Mesenchymal stem cell (in vitro differentiated cells and primary cell): ENCODE data around the gene CDK11B.

Experiments used
- DNase-seq: peaks from one replicate; pipeline ENCODE4 v3.0.0-alpha.2; 2013
- H2AFZ ChIP-seq: one replicate; pipeline ENCODE4 v1.6.1; 2013; ENCODE audit warnings: low read depth, mild to moderate bottlenecking, control low read depth, inconsistent platforms, low read length, moderate library complexity
- H2AK5ac ChIP-seq: 2 replicates; pipeline ENCODE4 v1.6.1; 2013; ENCODE audit warnings: low read length, moderate library complexity, mild to moderate bottlenecking, inconsistent platforms; ENCODE audit not compliant: severe bottlenecking
- H2BK120ac ChIP-seq: one replicate; pipeline ENCODE4 v1.6.1; 2013; ENCODE audit warnings: low read depth, mild to moderate bottlenecking, inconsistent platforms, low read length, moderate library complexity
- H2BK12ac ChIP-seq, 2 experiments: one replicate each; pipeline ENCODE4 v1.6.1; 2013; ENCODE audit warnings: inconsistent platforms in 2 of 2, low read length in 2 of 2, mild to moderate bottlenecking in 2 of 2, moderate library complexity in 2 of 2, control low read depth in 1 of 2
- H2BK15ac ChIP-seq: one replicate; pipeline ENCODE4 v1.6.1; 2013; ENCODE audit warnings: mild to moderate bottlenecking, low read depth, inconsistent platforms; ENCODE audit not compliant: poor library complexity, severe bottlenecking
- H2BK5ac ChIP-seq: 2 replicates; pipeline ENCODE4 v1.6.1; 2013; ENCODE audit warnings: low read depth, mild to moderate bottlenecking, low read length, control low read depth, inconsistent platforms; ENCODE audit not compliant: poor library complexity, severe bottlenecking
- H3K14ac ChIP-seq, 2 experiments: one replicate each; pipeline ENCODE4 v1.6.1; 2013; ENCODE audit warnings: inconsistent platforms in 2 of 2, low read length in 2 of 2, control low read depth in 1 of 2, mild to moderate bottlenecking in 1 of 2, moderate library complexity in 1 of 2
- H3K18ac ChIP-seq, 2 experiments: one replicate each; pipeline ENCODE4 v1.6.1; 2013; ENCODE audit warnings: inconsistent platforms in 2 of 2, low read length in 2 of 2, control low read depth in 1 of 2, low read depth in 1 of 2, mild to moderate bottlenecking in 1 of 2
- H3K23ac ChIP-seq, 2 experiments: one replicate each; pipeline ENCODE4 v1.6.1; 2013; ENCODE audit warnings: inconsistent platforms in 2 of 2, low read length in 2 of 2, mild to moderate bottlenecking in 2 of 2, moderate library complexity in 2 of 2, control low read depth in 1 of 2
- H3K27ac ChIP-seq: 2 replicates; pipeline ENCODE4 v1.5.1; 2013; ENCODE audit warnings: mild to moderate bottlenecking, moderate library complexity, low read length, control low read depth, inconsistent platforms; ENCODE audit not compliant: poor library complexity, severe bottlenecking
- H3K27me3 ChIP-seq, 2 experiments: 2 replicates each; pipeline versions ENCODE4 v1.6.1 to v1.7.0; 2013; ENCODE audit warnings: low read length in 2 of 2, mild to moderate bottlenecking in 2 of 2, moderate library complexity in 2 of 2, control low read depth in 1 of 2, inconsistent platforms in 1 of 2; ENCODE audit not compliant: control insufficient read depth in 1 of 2, insufficient read depth in 1 of 2
- H3K36me3 ChIP-seq, 2 experiments: 2 replicates each; pipeline versions ENCODE4 v1.6.1 to v1.7.0; 2013; ENCODE audit warnings: low read length in 2 of 2, control low read depth in 1 of 2, inconsistent platforms in 1 of 2, low read depth in 1 of 2, mild to moderate bottlenecking in 1 of 2; ENCODE audit not compliant: insufficient read depth in 2 of 2, control insufficient read depth in 1 of 2
- H3K4ac ChIP-seq, 2 experiments: one replicate each; pipeline ENCODE4 v1.6.1; 2013; ENCODE audit warnings: inconsistent platforms in 2 of 2, low read length in 2 of 2, mild to moderate bottlenecking in 2 of 2, moderate library complexity in 2 of 2, control low read depth in 1 of 2, low read depth in 1 of 2
- H3K4me1 ChIP-seq: 2 replicates; pipeline ENCODE4 v1.6.1; 2013; ENCODE audit warnings: low read depth, low read length, control low read depth; ENCODE audit not compliant: control insufficient read depth, insufficient read depth
- H3K4me2 ChIP-seq: 2 replicates; pipeline ENCODE4 v1.6.1; 2013; ENCODE audit warnings: low read length, mild to moderate bottlenecking, inconsistent platforms; ENCODE audit not compliant: poor library complexity, severe bottlenecking
- H3K4me3 ChIP-seq, 2 experiments: 2 replicates each; pipeline versions ENCODE4 v1.5.1 to v1.7.0; 2013; ENCODE audit warnings: low read length in 2 of 2, mild to moderate bottlenecking in 2 of 2, control low read depth in 1 of 2, low read depth in 1 of 2; ENCODE audit not compliant: insufficient read depth in 1 of 2
- H3K79me1 ChIP-seq: replicated peaks from 2 replicates; pipeline ENCODE4 v1.6.1; 2013; ENCODE audit warnings: mild to moderate bottlenecking, control low read depth, low read length, inconsistent platforms; ENCODE audit not compliant: poor library complexity, severe bottlenecking
- H3K9ac ChIP-seq: 2 replicates; pipeline ENCODE4 v1.7.0; 2013; ENCODE audit warnings: mild to moderate bottlenecking, low read length, moderate library complexity
- H3K9me3 ChIP-seq: 2 replicates; pipeline ENCODE4 v1.7.0; 2013; ENCODE audit warnings: mild to moderate bottlenecking, low read length; ENCODE audit not compliant: control insufficient read depth
- H4K8ac ChIP-seq: one replicate; pipeline ENCODE4 v1.6.1; 2013; ENCODE audit warnings: inconsistent platforms, mild to moderate bottlenecking, low read length, moderate library complexity
- H4K91ac ChIP-seq: one replicate; pipeline ENCODE4 v1.6.1; 2013; ENCODE audit warnings: mild to moderate bottlenecking, low read length, inconsistent platforms
- WGBS: methylation state at CpG from one replicate; pipeline ENCODE4 v1.1.7; 2013; ENCODE audit warnings: mixed read lengths; 5-methylcytosine and 5-hydroxymethylcytosine counted together

The CDK11B gene

GRCh38 chr1:1591452-1591851, 67.4 kb downstream of the CDK11B start:
- Histone ChIP-seq H3K14ac (no peak overlapping the region), H3K4ac (no peak overlapping the region), H3K23ac (no peak overlapping the region), H2BK15ac (no peak overlapping the region), H3K9me3 (no peaks in the 10 kb centered on the region), H3K27me3 (peaks cover 17 to 20% of the 10 kb centered on the region in 2 experiments), H2AFZ (no peak overlapping the region), H2BK120ac (no peak overlapping the region), H4K91ac (no peak overlapping the region), H3K9ac (no peak overlapping the region), H3K18ac (no peak overlapping the region), H2BK5ac (no peak overlapping the region), H3K79me1 (no peaks in the 10 kb centered on the region), H3K4me3 (no peak overlapping the region), H2BK12ac (no peak overlapping the region), H3K4me2 (no peak overlapping the region), H4K8ac (no peak overlapping the region), H3K4me1 (peaks cover 1% of the 10 kb centered on the region), H3K27ac (no peak overlapping the region), H3K36me3 (no peaks in the 10 kb centered on the region), H2AK5ac (no peak overlapping the region)
- DNase-seq: peak; percentile 24
- WGBS: 86% methylated on average over 13 of the region's 13 CpGs
